Measurements from ENCODE around the gene MMGT1.

GRCh38 chrX:135977611-135978010 is 3.8 kb upstream of the MMGT1 start:
- TF ChIP-seq CTCF (IDR thresholded peaks at IDR 0.05): no peak
- no peak for TF ChIP-seq POLR2A (IDR thresholded peaks at IDR 0.05)
